B cell (primary cell): ENCODE results near the gene SPTB. TPM values are rescaled to one million over a fixed set of nuclear protein-coding genes. Genes with fewer than 3 reads are reported as not detected.

Source experiments
- ATAC-seq: fragments of 200-7000 bp; cut with Tn5 transposase; one replicate; pipeline ENCODE4 v1.10.0; 2021; ENCODE audit warnings: low read depth, mild to moderate bottlenecking, moderate number of reproducible peaks, moderate library complexity
- CTCF ChIA-PET: fragments of 350-600 bp; sonication (Branson Sonifier 250); formaldehyde crosslinking; loops from one replicate; lab custom pipeline; 2021; ENCODE audit warnings: antibody characterized with exemption, inconsistent platforms; lab: Charles Lee
- POLR2A ChIA-PET: fragments of 350-600 bp; sonication (Branson Sonifier 250); formaldehyde crosslinking; loops from one replicate; lab custom pipeline; 2021; ENCODE audit warnings: antibody characterized with exemption; lab: Charles Lee
- DNase-seq: peaks from one replicate; pipeline ENCODE4 v3.0.0; 2013
- H2AFZ ChIP-seq: 2 replicates; pipeline ENCODE4 v1.6.1; 2012; ENCODE audit warnings: mild to moderate bottlenecking, low read depth, low read length; ENCODE audit not compliant: insufficient read depth, poor library complexity, severe bottlenecking
- H3K27ac ChIP-seq, 2 donors: 1 replicate in 1 of 2; 2 replicates in 1 of 2; pipeline ENCODE4 v1.5.1; 2012 to 2013; ENCODE audit warnings: low read length in 2 of 2, mild to moderate bottlenecking in 2 of 2, moderate library complexity in 1 of 2
- H3K27me3 ChIP-seq, 4 experiments: fragments of 200-600 bp in 1 of 4; sonication (generic) in 1 of 4; replicated peaks in 1 of 4; 1 replicate in 2 of 4; 2 replicates in 2 of 4; pipeline versions ENCODE4 v1.6.1 to v1.7.0; 2013 to 2016; ENCODE audit warnings: low read length in 3 of 4, mild to moderate bottlenecking in 2 of 4, mixed read lengths in 1 of 4, moderate library complexity in 1 of 4; ENCODE audit not compliant: insufficient read depth in 4 of 4, control insufficient read depth in 3 of 4; ENCODE audit errors: control extremely low read depth in 1 of 4
- H3K36me3 ChIP-seq, 2 experiments: replicated peaks in 1 of 2; 1 replicate in 1 of 2; 2 replicates in 1 of 2; pipeline versions ENCODE4 v1.6.1 to v1.7.1; 2013; ENCODE audit warnings: low read length in 1 of 2; ENCODE audit not compliant: insufficient read depth in 2 of 2, control insufficient read depth in 1 of 2; ENCODE audit errors: control extremely low read depth in 1 of 2, extremely low read depth in 1 of 2
- H3K4me1 ChIP-seq, 2 donors: fragments of 200-600 bp in 1 of 2; sonication (generic) in 1 of 2; 1 replicate in 1 of 2; 2 replicates in 1 of 2; pipeline versions ENCODE4 v1.5.1 to v1.6.1; 2013 to 2017; ENCODE audit warnings: low read length in 2 of 2; ENCODE audit not compliant: control insufficient read depth in 2 of 2, insufficient read depth in 2 of 2
- H3K4me2 ChIP-seq: replicated peaks from 2 replicates; pipeline ENCODE3; 2012; ENCODE audit warnings: mild to moderate bottlenecking, low read depth, low read length; ENCODE audit not compliant: poor library complexity, severe bottlenecking
- H3K4me3 ChIP-seq, 5 experiments: fragments of 200-600 bp in 1 of 5; sonication (generic) in 1 of 5; 1 replicate in 3 of 5; 2 replicates in 2 of 5; pipeline versions ENCODE4 v1.5.1 to v1.7.0; 2011 to 2016; ENCODE audit warnings: low read length in 4 of 5, mild to moderate bottlenecking in 4 of 5, low read depth in 2 of 5, control low read depth in 1 of 5, moderate library complexity in 1 of 5; ENCODE audit not compliant: insufficient read depth in 1 of 5; ENCODE audit errors: control extremely low read depth in 1 of 5, extremely low read depth in 1 of 5
- H3K79me2 ChIP-seq: fragments of 200-600 bp; sonication (generic); one replicate; pipeline ENCODE4 v1.6.0; 2016; ENCODE audit warnings: low read length; ENCODE audit not compliant: control insufficient read depth, insufficient read depth
- H3K9ac ChIP-seq: fragments of 200-600 bp; sonication (generic); 2 replicates; pipeline ENCODE4 v1.6.1; 2017; ENCODE audit warnings: mild to moderate bottlenecking, low read length, moderate library complexity
- H3K9me3 ChIP-seq, 3 donors: one replicate each; pipeline versions ENCODE4 v1.6.1 to v1.7.1; 2013; ENCODE audit warnings: low read length in 2 of 3; ENCODE audit not compliant: control insufficient read depth in 2 of 3, insufficient read depth in 1 of 3; ENCODE audit errors: control extremely low read depth in 1 of 3
- H4K20me1 ChIP-seq: 2 replicates; pipeline ENCODE4 v1.6.0; 2012; ENCODE audit warnings: mild to moderate bottlenecking, low read length; ENCODE audit not compliant: insufficient read depth, control insufficient read depth, poor library complexity, severe bottlenecking
- H3K27ac Mint-ChIP-seq: one replicate; pipeline ENCODE4 v1.8.0; 2021; ENCODE audit warnings: mixed read lengths
- H3K27me3 Mint-ChIP-seq: one replicate; pipeline ENCODE4 v1.8.0; 2021; ENCODE audit warnings: mixed read lengths
- H3K4me1 Mint-ChIP-seq: one replicate; pipeline ENCODE4 v1.8.0; 2021; ENCODE audit warnings: mixed read lengths
- H3K4me3 Mint-ChIP-seq: one replicate; pipeline ENCODE4 v1.8.0; 2021; ENCODE audit warnings: mixed read lengths
- H3K9me3 Mint-ChIP-seq: one replicate; pipeline ENCODE4 v1.8.0; 2022; ENCODE audit warnings: mixed read lengths; ENCODE audit not compliant: insufficient read depth
- CTCF ChIP-seq: fragments of 200-600 bp; IDR thresholded peaks from one replicate; pipeline ENCODE4 v1.8.0; 2022; ENCODE audit warnings: antibody characterized with exemption, mild to moderate bottlenecking
- EZH2 ChIP-seq: IDR thresholded peaks from 2 replicates; pipeline ENCODE4 v1.6.1; 2012; ENCODE audit warnings: borderline replicate concordance, low read depth, mild to moderate bottlenecking, moderate library complexity, low read length; ENCODE audit not compliant: insufficient read depth, poor library complexity, severe bottlenecking
- WGBS: methylation state at CpG from one replicate; pipeline ENCODE4 v1.1.5; 2013; ENCODE audit warnings: missing lambda C conversion rate; ENCODE audit not compliant: insufficient coverage; 5-methylcytosine and 5-hydroxymethylcytosine counted together
- intact Hi-C: fragments of 100-400 bp; cut with micrococcal nuclease; formaldehyde crosslinking; loops from one replicate; pipeline ENCODE4 v1.10.0; 2022
- polyA plus RNA-seq: library from polyadenylated mRNA; depleted of rRNA; stranded (reverse); fragments of >200 nt; gene quantifications from 2 replicates; pipeline ENCODE4 v1.2.3, GENCODE V29; 2012
- total RNA-seq, 2 donors: library from RNA; stranded (reverse); fragments of 120-200 nt in 1 of 2; gene quantifications; 1 replicate in 1 of 2; 2 replicates in 1 of 2; pipeline versions ENCODE4 v1.2.3 to v1.2.4, GENCODE V29; 2013 to 2022

SPTB gene
- total and polyA plus RNA-seq, 2 donors (not counting 1 experiment from before 2014, with no cell fraction given), result 0.12 TPM; not detected in 1

GRCh38 chr14:64758025-64758521, 121.6 kb downstream of the SPTB start:
- 67% methylated on average over 1 of the region's 3 CpGs for WGBS
- no peak for ATAC-seq
- Histone ChIP-seq H3K4me2 (no peak overlapping the region), H4K20me1 (no peaks in the 10 kb centered on the region), H3K9ac (no peak overlapping the region), H2AFZ (no peak overlapping the region), H3K27ac (no peak overlapping the region), H3K79me2 (no peaks in the 10 kb centered on the region), H3K4me1 (no peaks in the 10 kb centered on the region), H3K9me3 (peaks cover 0 to 3% (median 0%) of the 10 kb centered on the region in 3 donors), H3K27me3 (peaks cover 0 to 16% (median 5%) of the 10 kb centered on the region in 4 experiments), H3K4me3 (no peak overlapping the region), H3K36me3 (no peaks in the 10 kb centered on the region)
- no peak for DNase-seq
- Mint-ChIP-seq H3K9me3 (no peaks in the 10 kb centered on the region), H3K27me3 (peaks cover 44% of the 10 kb centered on the region), H3K27ac (no peak overlapping the region), H3K4me1 (no peaks in the 10 kb centered on the region), H3K4me3 (no peak overlapping the region)
- ChIA-PET POLR2A (no interaction called here), CTCF (no interaction called here)
- no peak for TF ChIP-seq CTCF
- TF ChIP-seq EZH2, result no peak
- intact Hi-C loops, result no loop called here

DNA sequence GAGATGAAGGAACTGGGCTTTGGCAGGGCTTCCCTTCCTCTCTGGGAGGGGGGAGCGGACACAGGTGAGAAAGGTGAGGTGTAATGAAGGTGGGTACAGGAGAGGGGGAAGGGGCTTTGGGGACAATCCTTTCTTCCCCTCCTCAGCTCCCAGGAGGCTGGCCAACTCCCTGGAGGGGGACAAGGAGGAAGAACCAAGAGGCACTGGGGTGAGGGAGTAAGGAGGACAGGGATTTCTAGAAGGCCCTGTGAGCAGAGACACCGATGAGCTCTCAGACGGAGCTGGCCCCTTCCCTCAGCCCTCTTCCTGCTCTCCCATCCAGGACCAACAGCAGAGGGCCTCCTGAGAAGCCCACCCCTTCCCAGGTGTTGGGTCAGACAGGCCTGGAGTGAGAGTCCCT, 122.1 kb downstream of the SPTB start:
- Histone ChIP-seq H3K9me3 (peaks cover 0 to 3% (median 0%) of the 10 kb centered on the region in 3 donors), H4K20me1 (no peaks in the 10 kb centered on the region), H3K36me3 (no peaks in the 10 kb centered on the region), H3K27me3 (peaks cover 0 to 15% (median 5%) of the 10 kb centered on the region in 4 experiments), H3K27ac (no peak overlapping the region), H3K4me2 (no peak overlapping the region), H3K4me1 (no peaks in the 10 kb centered on the region), H3K79me2 (no peaks in the 10 kb centered on the region), H3K4me3 (no peak overlapping the region), H2AFZ (no peak overlapping the region), H3K9ac (no peak overlapping the region)
- H3K4me3 Mint-ChIP-seq, result no peak overlapping the region
- WGBS, result no CpG with 5 or more reads among the region's 3 CpGs
- intact Hi-C loops, result no loop called here
- TF ChIP-seq CTCF (no peak), EZH2 (no peak)
- H3K27ac Mint-ChIP-seq, result no peak overlapping the region
- no peak for ATAC-seq
- ChIA-PET POLR2A (no interaction called here), CTCF (no interaction called here)
- H3K9me3 Mint-ChIP-seq, result no peaks in the 10 kb centered on the region
- DNase-seq, result no peak
- H3K27me3 Mint-ChIP-seq, result peaks cover 42% of the 10 kb centered on the region
- H3K4me1 Mint-ChIP-seq, result no peaks in the 10 kb centered on the region
